SJSA1 (cell line): ENCODE results near the gene PLEKHO1. TPM values are rescaled to one million over a fixed set of nuclear protein-coding genes. Genes with fewer than 3 reads are reported as not detected.
"Not testable (repeated sequence)": the region's sequence is repeated elsewhere in the genome, so short reads cannot be mapped to it uniquely, and the experiment has no call there.

Source experiments
- DNase-seq, 2 experiments: peaks; one replicate each; pipeline ENCODE4 v3.0.0-alpha.2; 2015 to 2020; ENCODE audit warnings: low spot score in 2 of 2, low read depth in 1 of 2
- H3K27ac ChIP-seq: fragments of 250-450 bp; sonication (Bioruptor Pico); 2 replicates; pipeline ENCODE4 v1.5.1; 2020; ENCODE audit warnings: mild to moderate bottlenecking, moderate library complexity
- H3K27me3 ChIP-seq: fragments of 250-450 bp; sonication (Bioruptor Pico); replicated peaks from 2 replicates; pipeline ENCODE4 v1.5.1; 2020; ENCODE audit warnings: mild to moderate bottlenecking, moderate library complexity
- H3K36me3 ChIP-seq: fragments of 250-450 bp; sonication (Bioruptor Pico); 2 replicates; pipeline ENCODE4 v1.5.1; 2020; ENCODE audit warnings: mild to moderate bottlenecking
- H3K4me1 ChIP-seq: fragments of 250-450 bp; sonication (Bioruptor Pico); replicated peaks from 2 replicates; pipeline ENCODE4 v1.6.1; 2021; ENCODE audit warnings: mild to moderate bottlenecking
- H3K4me3 ChIP-seq: fragments of 250-450 bp; sonication (Bioruptor Pico); 2 replicates; pipeline ENCODE4 v1.5.1; 2020; ENCODE audit warnings: mild to moderate bottlenecking
- H3K9me3 ChIP-seq: fragments of 250-450 bp; sonication (Bioruptor Pico); replicated peaks from 2 replicates; pipeline ENCODE4 v1.5.1; 2020; ENCODE audit warnings: mild to moderate bottlenecking
- total RNA-seq: library from RNA; depleted of rRNA; stranded (reverse); fragments of >200 nt; shearing (Covaris generic); gene quantifications from 2 replicates; pipeline ENCODE4 v1.2.3, GENCODE V29; 2014

The PLEKHO1 gene
- total RNA-seq, 1 experiment from 2014 or later, result 90.1 TPM

DNA sequence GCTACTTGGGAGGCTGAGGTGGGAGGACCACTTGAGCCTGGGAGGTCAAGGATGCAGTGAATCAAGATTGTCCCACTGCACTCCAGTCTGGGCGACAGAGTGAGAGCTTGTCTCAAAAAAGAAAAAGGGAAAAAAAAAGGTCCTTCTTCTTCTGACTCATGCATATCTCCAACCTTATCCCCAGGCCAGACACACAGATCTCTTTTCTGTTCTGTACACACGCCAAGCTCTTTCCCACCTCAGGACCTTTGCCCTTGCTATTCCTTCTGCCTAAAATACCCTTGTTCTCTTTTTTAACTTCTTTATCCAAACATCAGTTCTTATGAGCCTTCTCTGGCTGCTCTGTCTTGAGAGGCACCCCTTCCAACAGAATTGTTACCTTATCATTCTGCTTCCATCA is 22.1 kb downstream of the PLEKHO1 start:
- Histone ChIP-seq H3K36me3 (no peaks in the 10 kb centered on the region), H3K4me1 (peaks cover 9% of the 10 kb centered on the region), H3K4me3 (no peak overlapping the region), H3K27me3 (no peaks in the 10 kb centered on the region), H3K27ac (no peak overlapping the region), H3K9me3 (no peaks in the 10 kb centered on the region)
- no peak for DNase-seq

DNA sequence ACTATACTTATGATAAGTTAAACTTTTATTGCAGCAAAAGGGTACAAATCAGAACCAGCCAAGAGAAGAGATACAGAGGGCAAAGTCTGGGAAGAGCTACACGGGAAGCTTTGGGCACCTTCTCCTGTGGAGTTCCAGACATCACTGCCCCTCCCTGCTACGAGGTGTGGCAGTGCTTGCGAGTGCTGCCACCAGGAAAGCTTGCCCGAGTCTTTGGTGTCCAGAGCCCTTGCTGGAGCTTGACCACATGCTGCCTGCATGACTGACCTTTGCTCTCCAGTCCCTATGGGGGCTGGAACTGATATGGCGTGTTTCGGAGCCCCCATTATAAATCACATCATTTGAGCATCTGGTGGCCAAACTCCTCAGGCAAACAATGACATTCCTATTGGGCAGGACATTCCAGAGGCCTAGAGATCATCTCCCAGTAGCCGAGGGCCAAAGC is 23.4 kb downstream of the PLEKHO1 start:
- no peak overlapping the region for H3K4me3 ChIP-seq
- H3K27ac ChIP-seq, result no peak overlapping the region
- H3K9me3 ChIP-seq, result no peaks in the 10 kb centered on the region
- H3K36me3 ChIP-seq, result no peaks in the 10 kb centered on the region
- peaks cover 9% of the 10 kb centered on the region for H3K4me1 ChIP-seq
- DNase-seq, result no peak
- H3K27me3 ChIP-seq, result no peaks in the 10 kb centered on the region

DNA sequence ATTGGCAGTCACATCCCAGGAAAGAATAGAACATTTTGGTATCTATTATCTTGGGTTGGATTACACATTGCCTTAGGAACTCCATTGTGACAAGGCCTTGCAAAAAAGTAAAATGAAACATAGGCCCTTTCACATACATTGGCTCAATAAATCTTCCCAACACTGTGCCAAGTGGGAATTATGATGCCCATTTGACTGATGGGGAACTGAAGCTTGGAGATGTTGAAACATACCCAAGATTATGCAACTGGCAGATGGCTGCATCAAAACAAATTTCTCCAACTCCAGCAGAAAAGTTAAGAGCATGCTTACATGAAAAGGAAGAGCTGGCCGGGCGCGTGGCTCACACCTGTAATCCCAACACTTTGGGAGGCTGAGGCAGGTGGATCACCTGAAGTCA is 26.9 kb downstream of the PLEKHO1 start:
- DNase-seq, result no peak
- peaks cover 9% of the 10 kb centered on the region for H3K4me1 ChIP-seq
- H3K36me3 ChIP-seq, result no peaks in the 10 kb centered on the region

DNA sequence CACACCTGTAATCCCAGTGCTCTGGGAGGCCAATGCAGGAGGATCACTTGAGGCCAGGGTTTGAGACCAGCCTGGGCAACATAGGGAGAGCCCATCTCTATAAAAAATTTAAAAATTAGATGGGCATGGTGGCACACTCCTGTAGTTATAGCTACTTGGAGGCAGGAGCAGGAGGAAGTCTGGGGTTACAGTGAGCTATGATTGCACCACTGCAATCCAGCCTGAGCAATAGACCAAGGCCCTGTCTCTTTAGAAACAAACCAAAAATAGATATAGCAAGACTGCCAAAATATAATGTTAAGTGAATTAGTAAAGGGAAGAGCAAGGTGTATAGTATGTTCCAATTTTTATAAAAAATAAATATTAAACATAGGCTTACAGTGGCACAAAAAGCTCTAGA is 28.8 kb downstream of the PLEKHO1 start:
- peaks cover 1% of the 10 kb centered on the region for H3K4me1 ChIP-seq
- no peaks in the 10 kb centered on the region for H3K27me3 ChIP-seq
- H3K36me3 ChIP-seq, result no peaks in the 10 kb centered on the region
- H3K27ac ChIP-seq, result no peak overlapping the region
- no peak overlapping the region for H3K4me3 ChIP-seq
- DNase-seq, result no peak
- H3K9me3 ChIP-seq, result no peaks in the 10 kb centered on the region

More for the DNA sequence above, 26.9 kb downstream of the PLEKHO1 start:
- H3K27me3 ChIP-seq, result no peaks in the 10 kb centered on the region
- no peaks in the 10 kb centered on the region for H3K9me3 ChIP-seq
- no peak overlapping the region for H3K27ac ChIP-seq
- no peak overlapping the region for H3K4me3 ChIP-seq

DNA sequence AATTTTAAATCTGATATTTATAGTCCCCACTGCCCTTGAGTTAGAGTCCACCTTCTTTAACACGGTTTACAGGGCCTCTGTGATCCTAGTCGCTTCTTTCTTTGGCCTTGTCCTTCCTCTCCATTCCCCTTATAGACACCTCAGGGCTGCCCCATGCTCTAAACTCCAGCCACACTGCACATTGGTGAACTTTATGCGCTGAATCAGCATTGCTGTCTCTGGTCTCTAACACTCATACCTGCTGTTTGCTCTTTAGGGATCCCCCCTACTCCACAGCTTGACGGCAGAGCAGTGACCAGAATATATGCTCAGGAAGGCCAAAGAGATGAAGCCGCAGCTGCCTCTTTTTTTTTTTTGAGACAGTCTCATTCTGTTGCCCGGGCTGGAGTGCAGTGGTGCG is 30.2 kb downstream of the PLEKHO1 start:
- DNase-seq, result no peak
- Histone ChIP-seq H3K4me3 (no peak overlapping the region), H3K27me3 (no peaks in the 10 kb centered on the region), H3K9me3 (no peaks in the 10 kb centered on the region), H3K4me1 (no peaks in the 10 kb centered on the region), H3K36me3 (no peaks in the 10 kb centered on the region), H3K27ac (no peak overlapping the region)

DNA sequence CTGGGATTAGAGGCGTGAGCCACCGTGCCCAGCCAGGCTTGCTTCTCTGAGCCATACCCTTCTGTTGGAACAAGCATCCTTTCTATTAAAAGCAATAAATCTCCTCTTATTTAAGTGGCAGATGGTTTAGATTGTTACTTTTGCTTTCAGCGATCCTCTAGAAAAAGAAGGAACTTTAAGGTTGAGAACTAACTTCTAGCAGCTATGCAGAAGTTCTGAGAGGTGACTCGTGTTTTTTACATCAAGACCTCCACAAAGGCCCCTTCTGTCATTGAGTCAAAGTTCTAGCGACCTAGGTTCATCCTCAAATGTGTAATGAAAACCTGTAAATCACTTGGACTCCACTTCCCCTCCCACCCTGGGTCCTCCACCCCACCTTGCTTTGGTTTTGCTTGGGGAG is 30.8 kb downstream of the PLEKHO1 start:
- H3K36me3 ChIP-seq, result no peaks in the 10 kb centered on the region
- no peak overlapping the region for H3K4me3 ChIP-seq
- H3K4me1 ChIP-seq, result no peaks in the 10 kb centered on the region
- DNase-seq, result no peak
- no peaks in the 10 kb centered on the region for H3K27me3 ChIP-seq
- H3K27ac ChIP-seq, result no peak overlapping the region
- no peaks in the 10 kb centered on the region for H3K9me3 ChIP-seq

DNA sequence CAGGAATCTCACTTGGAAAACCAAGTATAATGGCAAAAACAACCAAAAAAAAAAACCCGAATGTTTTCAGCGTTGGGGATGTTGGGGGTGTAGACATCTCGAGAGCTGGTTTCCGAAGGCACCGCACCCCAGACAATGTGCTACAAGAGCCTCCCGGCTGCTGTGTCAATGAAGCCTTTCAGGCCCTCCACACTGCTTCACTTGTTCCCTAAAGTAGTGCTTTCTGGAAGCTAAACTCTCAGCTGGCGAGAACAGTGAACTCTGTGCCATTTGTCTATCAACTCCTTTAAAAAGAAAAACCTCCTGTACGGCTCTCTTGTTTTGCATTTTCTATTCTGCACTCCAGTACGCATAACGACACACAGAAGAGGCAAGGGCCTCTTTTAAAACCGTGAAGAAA is 32.5 kb downstream of the PLEKHO1 start:
- Histone ChIP-seq H3K27me3 (no peaks in the 10 kb centered on the region), H3K9me3 (no peaks in the 10 kb centered on the region), H3K4me3 (no peak overlapping the region), H3K27ac (no peak overlapping the region), H3K4me1 (peaks cover 13% of the 10 kb centered on the region), H3K36me3 (no peaks in the 10 kb centered on the region)
- no peak for DNase-seq

DNA sequence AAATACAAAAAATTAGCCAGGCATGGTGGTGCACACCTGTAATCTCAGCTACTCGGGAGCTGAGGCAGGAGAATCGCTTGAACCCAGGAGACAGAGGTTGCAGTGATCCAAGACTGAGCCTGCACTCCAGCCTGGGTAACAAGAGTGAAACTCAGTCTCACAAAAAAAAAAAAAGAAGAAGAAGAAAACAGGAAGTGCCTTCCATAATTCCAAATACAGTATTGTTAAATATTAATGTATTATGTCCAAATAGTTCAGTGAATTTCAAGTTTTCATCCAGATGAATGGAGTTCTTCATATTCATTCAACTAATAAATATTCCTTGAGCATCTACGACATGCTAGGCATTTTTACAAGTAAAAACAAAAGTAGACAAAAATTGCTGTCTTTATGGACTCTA is 33.3 kb downstream of the PLEKHO1 start:
- Histone ChIP-seq H3K4me1 (peaks cover 18% of the 10 kb centered on the region), H3K27me3 (no peaks in the 10 kb centered on the region), H3K36me3 (no peaks in the 10 kb centered on the region), H3K27ac (no peak overlapping the region), H3K9me3 (no peaks in the 10 kb centered on the region), H3K4me3 (no peak overlapping the region)
- no peak for DNase-seq

DNA sequence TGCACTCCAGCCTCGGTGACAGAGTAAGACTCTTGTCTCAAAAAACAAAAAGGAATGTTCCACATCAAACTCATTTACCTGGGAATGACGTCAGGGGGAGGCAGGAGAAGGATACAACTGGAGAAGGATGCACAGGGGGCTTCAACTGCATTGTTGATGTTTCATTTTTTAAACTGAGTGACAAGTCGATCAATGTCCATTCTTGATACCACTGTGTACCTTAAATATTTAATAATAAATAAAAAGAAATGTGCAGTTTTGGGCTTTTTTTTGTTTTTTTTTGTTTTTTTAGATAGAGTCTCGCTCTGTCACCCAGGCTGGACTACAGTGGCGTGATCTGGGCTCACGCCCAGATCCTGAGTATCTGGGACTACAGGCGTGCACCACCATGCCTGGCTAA is 35.8 kb downstream of the PLEKHO1 start:
- Histone ChIP-seq H3K27ac (no peak overlapping the region), H3K27me3 (no peaks in the 10 kb centered on the region), H3K4me1 (peaks cover 18% of the 10 kb centered on the region), H3K9me3 (no peaks in the 10 kb centered on the region), H3K4me3 (no peak overlapping the region), H3K36me3 (no peaks in the 10 kb centered on the region)
- no peak for DNase-seq

DNA sequence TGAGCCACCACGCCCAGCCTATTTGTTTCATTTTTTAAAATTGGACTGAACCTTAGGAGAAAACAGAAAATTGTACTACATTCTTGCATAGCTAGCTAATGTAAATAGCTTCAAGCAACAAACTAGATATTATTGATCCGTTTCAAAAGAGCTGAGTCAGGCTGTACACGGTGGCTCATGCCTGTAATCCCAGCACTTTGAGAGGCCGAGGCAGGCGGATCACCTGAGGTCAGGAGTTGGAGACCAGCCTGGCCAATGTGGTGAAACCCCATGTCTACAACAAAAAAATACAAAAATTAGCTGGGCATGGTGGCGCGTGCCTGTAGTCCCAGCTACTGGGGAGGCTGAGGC is 36.7 kb downstream of the PLEKHO1 start:
- not testable (repeated sequence) for H3K27me3 ChIP-seq, H3K4me3 ChIP-seq, DNase-seq, H3K36me3 ChIP-seq, H3K9me3 ChIP-seq
- H3K4me1 ChIP-seq, result peaks cover 18% of the 10 kb centered on the region
- H3K27ac ChIP-seq, result peak overlapping the region; percentile 48; the same call in 1 of the 2 replicates

DNA sequence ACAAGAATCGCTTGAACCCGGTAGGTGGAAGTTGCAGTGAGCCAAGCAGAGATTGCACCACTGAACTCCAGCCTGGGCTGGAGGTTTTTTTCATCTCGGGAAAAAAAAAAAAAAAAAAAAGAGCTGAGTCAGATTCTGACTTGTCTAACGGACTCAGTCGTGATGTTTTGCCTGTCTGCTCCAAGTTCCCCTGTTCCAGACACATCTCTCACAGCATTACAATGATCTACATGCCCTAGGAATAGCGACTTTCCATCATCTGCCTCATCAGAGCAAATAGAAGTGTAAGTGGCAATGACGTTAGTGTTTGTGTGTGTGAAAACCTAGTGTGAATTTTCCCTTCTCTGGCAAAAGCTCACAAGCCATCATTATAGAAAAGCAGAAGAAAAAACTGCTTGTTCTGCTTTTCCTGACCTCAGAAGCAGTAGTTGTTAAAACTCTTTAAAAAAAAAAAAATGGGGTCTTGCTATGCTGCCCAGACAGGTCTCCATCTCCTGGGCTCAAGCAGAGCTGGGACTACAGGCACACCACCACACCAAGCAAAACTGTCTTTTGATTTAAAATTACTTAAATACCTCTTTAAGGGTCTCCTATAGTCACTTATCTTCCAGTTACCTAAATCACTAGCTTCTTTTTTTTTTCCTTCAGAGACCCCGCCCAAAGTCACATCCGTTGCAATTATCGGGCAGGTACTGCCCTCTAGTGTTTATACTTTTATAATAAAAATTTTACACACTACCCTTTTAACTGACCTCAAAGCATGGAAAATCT is 37.3 kb downstream of the PLEKHO1 start:
- no peak overlapping the region for H3K4me3 ChIP-seq
- peaks cover 22% of the 10 kb centered on the region for H3K4me1 ChIP-seq
- H3K27ac ChIP-seq, result peak overlapping the region; percentile 48
- H3K36me3 ChIP-seq, result no peaks in the 10 kb centered on the region
- H3K9me3 ChIP-seq, result no peaks in the 10 kb centered on the region
- H3K27me3 ChIP-seq, result no peaks in the 10 kb centered on the region
- DNase-seq, result peak in 1 of 2 experiments; percentile 72

DNA sequence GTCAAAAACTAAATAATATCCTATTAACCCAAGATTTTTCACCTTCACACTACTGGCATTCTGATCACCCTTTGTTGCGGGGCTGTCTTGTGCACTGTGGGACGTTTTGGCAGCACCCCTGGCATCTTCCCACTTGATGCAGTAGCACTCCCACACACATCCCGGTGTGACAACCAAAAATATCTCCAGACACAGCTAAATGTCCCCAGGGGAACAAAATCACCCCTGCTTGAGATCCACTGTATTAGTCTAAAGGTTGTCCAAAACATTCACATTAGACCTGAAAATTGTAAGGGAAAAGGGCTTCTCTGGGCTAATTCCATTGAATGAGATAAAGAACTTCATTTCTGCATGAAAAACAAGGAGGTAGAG is 37.8 kb downstream of the PLEKHO1 start:
- Histone ChIP-seq H3K27me3 (no peaks in the 10 kb centered on the region), H3K27ac (no peak overlapping the region)

DNA sequence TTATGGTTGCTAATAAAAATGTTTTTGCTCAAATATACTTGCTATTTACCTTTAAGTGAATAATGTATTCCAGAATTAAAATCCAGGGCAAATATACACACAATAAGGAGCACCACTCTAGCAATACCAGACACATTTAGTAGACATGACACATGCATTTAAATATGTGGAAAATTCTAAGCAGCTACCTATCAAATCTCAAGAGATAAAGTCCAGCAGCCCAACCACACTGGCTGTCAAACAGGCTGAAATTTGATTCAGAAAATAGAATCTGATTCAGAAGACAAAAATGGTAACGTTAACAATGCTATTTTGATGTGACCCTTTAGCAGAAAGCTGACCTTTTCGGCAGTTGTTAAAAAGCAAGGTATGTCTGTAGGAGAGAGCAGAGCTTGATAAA is 42.3 kb downstream of the PLEKHO1 start:
- H3K4me1 ChIP-seq, result peaks cover 41% of the 10 kb centered on the region
- peak overlapping the region; percentile 59 for H3K27ac ChIP-seq
- no peaks in the 10 kb centered on the region for H3K36me3 ChIP-seq
- no peak overlapping the region for H3K4me3 ChIP-seq
- no peaks in the 10 kb centered on the region for H3K9me3 ChIP-seq
- no peaks in the 10 kb centered on the region for H3K27me3 ChIP-seq
- peak; percentile 59 to 83 for DNase-seq

More for the DNA sequence above, 37.8 kb downstream of the PLEKHO1 start:
- H3K4me1 ChIP-seq, result peaks cover 27% of the 10 kb centered on the region
- no peak overlapping the region for H3K4me3 ChIP-seq
- H3K36me3 ChIP-seq, result no peaks in the 10 kb centered on the region
- H3K9me3 ChIP-seq, result no peaks in the 10 kb centered on the region
- DNase-seq, result no peak

DNA sequence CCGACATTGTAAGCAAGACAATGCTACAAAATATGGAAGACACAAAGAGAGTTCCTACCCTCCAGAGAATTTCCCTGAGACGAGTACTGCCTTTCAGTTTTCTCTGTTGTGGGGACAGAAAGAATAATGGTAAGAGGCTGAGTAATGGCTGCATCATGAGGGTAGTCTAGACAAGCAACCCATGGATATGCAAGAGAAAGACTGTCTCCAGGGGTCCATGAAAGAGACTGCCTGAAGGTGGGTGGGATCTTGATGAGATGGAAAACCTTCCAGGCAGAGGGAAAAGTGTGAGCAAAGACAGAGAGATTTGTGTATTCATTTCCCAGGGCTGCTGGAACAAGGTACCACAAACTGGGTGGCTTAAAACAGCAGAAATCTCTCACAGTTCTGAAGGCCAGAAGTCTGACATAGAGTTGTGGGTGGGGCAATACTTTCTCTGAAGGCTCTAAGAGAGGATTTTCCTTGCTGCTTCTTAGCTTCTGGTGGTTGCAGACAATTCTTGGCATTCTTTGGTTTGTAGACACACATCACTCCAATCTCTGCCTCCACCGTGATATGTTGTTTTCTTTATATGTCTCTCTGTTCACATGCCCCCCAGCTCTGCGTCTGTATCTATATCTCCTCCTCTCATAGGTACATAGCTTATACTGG is 44.8 kb downstream of the PLEKHO1 start:
- peak; percentile 48 to 78 for DNase-seq
- peak overlapping the region; percentile 77 for H3K27ac ChIP-seq

More for the DNA sequence above, 44.8 kb downstream of the PLEKHO1 start:
- no peaks in the 10 kb centered on the region for H3K9me3 ChIP-seq
- H3K36me3 ChIP-seq, result no peaks in the 10 kb centered on the region
- H3K4me1 ChIP-seq, result peaks cover 35% of the 10 kb centered on the region
- no peaks in the 10 kb centered on the region for H3K27me3 ChIP-seq
- no peak overlapping the region for H3K4me3 ChIP-seq
